HCT116 (cell line): Measurements from ENCODE around the gene CAPN13.

Experiments
- CEBPB ChIP-seq: IDR thresholded peaks from 2 replicates; pipeline ENCODE4 v1.6.1; 2012; ENCODE audit warnings: low read depth
- CTCF ChIP-seq, 3 experiments: fragments of 200-600 bp in 1 of 3; sonication (generic) in 1 of 3; IDR thresholded peaks in 2 of 3; conservative IDR thresholded peaks in 1 of 3; 2 replicates each; pipeline ENCODE4 v1.5.1; 2012 to 2017; ENCODE audit warnings: low read depth in 2 of 3, low read length in 2 of 3, antibody characterized with exemption in 1 of 3, borderline replicate concordance in 1 of 3, control low read depth in 1 of 3, mild to moderate bottlenecking in 1 of 3, mixed read lengths in 1 of 3, mixed run types in 1 of 3, moderate library complexity in 1 of 3; ENCODE audit not compliant: insufficient read depth in 1 of 3
- EGR1 ChIP-seq: IDR thresholded peaks from 2 replicates; pipeline ENCODE4 v1.6.1; 2012; ENCODE audit warnings: low read depth
- EZH2 ChIP-seq: fragments of 200-600 bp; sonication (generic); IDR thresholded peaks from 2 replicates; pipeline ENCODE4 v1.6.1; 2017; ENCODE audit warnings: antibody characterized with exemption, mixed run types
- EZH2phosphoT487 ChIP-seq: fragments of 200-600 bp; IDR thresholded peaks from 2 replicates; pipeline ENCODE4 v1.6.1; 2018; ENCODE audit warnings: antibody characterized with exemption, borderline replicate concordance
- MAX ChIP-seq: IDR thresholded peaks from 2 replicates; pipeline ENCODE4 v1.6.1; 2012
- POLR2A ChIP-seq: IDR thresholded peaks from 2 replicates; pipeline ENCODE4 v1.7.0; 2011; ENCODE audit warnings: borderline replicate concordance; ENCODE audit not compliant: insufficient read depth, insufficient read length; ENCODE audit errors: extremely low read depth
- POLR2AphosphoS5 ChIP-seq: IDR thresholded peaks from 2 replicates; pipeline ENCODE4 v1.6.1; 2011; ENCODE audit warnings: mild to moderate bottlenecking, low read depth, low read length, moderate library complexity
- REST ChIP-seq: IDR thresholded peaks from 2 replicates; pipeline ENCODE4 v1.6.1; 2012; ENCODE audit warnings: low read depth
- SRF ChIP-seq: IDR thresholded peaks from 2 replicates; pipeline ENCODE4 v1.6.1; 2012; ENCODE audit warnings: low read depth
- TCF7L2 ChIP-seq: IDR thresholded peaks from 2 replicates; pipeline ENCODE4 v1.7.0; 2011; ENCODE audit warnings: borderline replicate concordance, inconsistent platforms; ENCODE audit not compliant: insufficient read depth, insufficient read length; ENCODE audit errors: extremely low read depth
- ZFX ChIP-seq: fragments of 450-650 bp; IDR thresholded peaks from 2 replicates; pipeline ENCODE4 v1.6.1; 2017
- ZNF274 ChIP-seq: fragments of 200-500 bp; sonication (Bioruptor generic); IDR thresholded peaks from 2 replicates; pipeline ENCODE4 v1.6.1; 2014; ENCODE audit warnings: mild to moderate bottlenecking, low read depth, low read length, inconsistent platforms

GRCh38 chr2:30772021-30772705 lies 35.1 kb downstream of the CAPN13 start:
- no peak for TF ChIP-seq MAX
- no peak for TF ChIP-seq POLR2A
- TF ChIP-seq CTCF (IDR thresholded peaks at IDR 0.05 in 2 of 3, conservative IDR thresholded peaks at IDR 0.05 in 1 of 3; ENCODE audit: borderline replicate concordance in 1 of 3, insufficient read depth in 1 of 3, low read depth in 2 of 3, low read length in 2 of 3): no peak
- TF ChIP-seq POLR2AphosphoS5: no peak
- TF ChIP-seq TCF7L2: no peak
- no peak for TF ChIP-seq EZH2
- TF ChIP-seq ZNF274: no peak
- no peak for TF ChIP-seq SRF
- TF ChIP-seq EZH2phosphoT487: no peak
- no peak for TF ChIP-seq CEBPB
- no peak for TF ChIP-seq EGR1
- no peak for TF ChIP-seq ZFX
- no peak for TF ChIP-seq REST
